Measurements from ENCODE around the gene CLASP2.
"Not testable (repeated sequence)": the region's sequence is repeated elsewhere in the genome, so short reads cannot be mapped to it uniquely, and the experiment has no call there.

- not testable (repeated sequence) for TF ChIP-seq CTCF (optimal IDR thresholded peaks at IDR 0.05 in 1 of 3, IDR thresholded peaks at IDR 0.05 in 1 of 3, conservative IDR thresholded peaks at IDR 0.05 in 1 of 3; ENCODE audit: extremely low read depth in 1 of 3, insufficient read depth in 2 of 3, low read length in 3 of 3); EZH2 (IDR thresholded peaks at IDR 0.05; ENCODE audit: low read length)
These were observed 44.6 kb downstream of the CLASP2 start for GRCh38 chr3:33673436-33673835.

Data from keratinocyte (primary cell).